Esophagus squamous epithelium (tissue), 5 donors: Measurements from ENCODE around the gene UBXN7. TPM values are rescaled to one million over a fixed set of nuclear protein-coding genes. Genes with fewer than 3 reads are reported as not detected.
"Not testable (repeated sequence)": the region's sequence is repeated elsewhere in the genome, so short reads cannot be mapped to it uniquely, and the experiment has no call there.

Source experiments
- DNase-seq: peaks from one replicate; lab custom pipeline; 2025; lab: John Stamatoyannopoulos, UW
- H3K27ac ChIP-seq, 4 donors: fragments of 200-600 bp; sonication (generic); one replicate each; pipeline ENCODE4 v1.5.1; 2016 to 2019; ENCODE audit warnings: mild to moderate bottlenecking in 1 of 4
- H3K27me3 ChIP-seq, 4 donors: fragments of 200-600 bp; sonication (generic); 1 replicate in 3 of 4; 2 replicates in 1 of 4; pipeline versions ENCODE4 v1.5.1 to v1.6.0; 2017 to 2021; ENCODE audit warnings: antibody characterized with exemption in 1 of 4
- H3K36me3 ChIP-seq, 3 donors: fragments of 200-600 bp; sonication (generic); one replicate each; pipeline ENCODE4 v1.5.1; 2016 to 2019
- H3K4me1 ChIP-seq, 3 donors: fragments of 200-600 bp; sonication (generic); one replicate each; pipeline ENCODE4 v1.5.1; 2017 to 2019
- H3K4me3 ChIP-seq, 4 donors: fragments of 200-600 bp; sonication (generic); 1 replicate in 3 of 4; 2 replicates in 1 of 4; pipeline ENCODE4 v1.5.1; 2016 to 2019; ENCODE audit warnings: mild to moderate bottlenecking in 2 of 4, moderate library complexity in 1 of 4
- H3K9me3 ChIP-seq, 3 donors: fragments of 200-600 bp; sonication (generic); one replicate each; pipeline ENCODE4 v1.5.1; 2016 to 2019
- POLR2A ChIP-seq, 4 donors: fragments of 450-650 bp; IDR thresholded peaks; one replicate each; pipeline ENCODE4 v1.6.1; 2017; ENCODE audit warnings: antibody characterized with exemption in 4 of 4, mild to moderate bottlenecking in 4 of 4, moderate library complexity in 3 of 4
- WGBS, 2 donors: methylation state at CpG; one replicate each; pipeline ENCODE4 v1.1.5; 2018; 5-methylcytosine and 5-hydroxymethylcytosine counted together
- intact Hi-C: fragments of 100-400 bp; cut with DNase I; formaldehyde crosslinking; loops from one replicate; pipeline ENCODE4 v1.15.0; 2022
- total RNA-seq, 4 donors: library from RNA; depleted of rRNA; stranded (reverse); fragments of >200 nt; gene quantifications; one replicate each; pipeline ENCODE4 v1.1.0, GENCODE V29; 2016
- TF ChIP-seq, protein P1 (sequence below), 6 experiments: fragments of 450-650 bp in 4 of 6; fragments of 200-600 bp in 2 of 6; sonication (generic) in 2 of 6; IDR thresholded peaks; one replicate each; pipeline ENCODE4 v1.5.1; 2016 to 2019; ENCODE audit warnings: antibody characterized with exemption in 6 of 6, mild to moderate bottlenecking in 4 of 6, moderate library complexity in 4 of 6
- donor health status: DM: yes; HTN: yes; CAD: no.

Gene UBXN7
- total RNA-seq, 4 donors from 2014 or later = 10.7 to 18.7 (median 14.1) TPM

- H3K4me3 ChIP-seq, intact Hi-C loops, H3K27ac ChIP-seq, H3K4me1 ChIP-seq, DNase-seq, H3K9me3 ChIP-seq, H3K27me3 ChIP-seq: not testable (repeated sequence)
- peaks cover 3 to 62% (median 5%) of the 10 kb centered on the region in 3 donors for H3K36me3 ChIP-seq
- no CpG with 5 or more reads among the region's 25 CpGs for WGBS, 2 donors
These were observed 46.8 kb downstream of the UBXN7 start for GRCh38 chr3:196385446-196385845.

DNA sequence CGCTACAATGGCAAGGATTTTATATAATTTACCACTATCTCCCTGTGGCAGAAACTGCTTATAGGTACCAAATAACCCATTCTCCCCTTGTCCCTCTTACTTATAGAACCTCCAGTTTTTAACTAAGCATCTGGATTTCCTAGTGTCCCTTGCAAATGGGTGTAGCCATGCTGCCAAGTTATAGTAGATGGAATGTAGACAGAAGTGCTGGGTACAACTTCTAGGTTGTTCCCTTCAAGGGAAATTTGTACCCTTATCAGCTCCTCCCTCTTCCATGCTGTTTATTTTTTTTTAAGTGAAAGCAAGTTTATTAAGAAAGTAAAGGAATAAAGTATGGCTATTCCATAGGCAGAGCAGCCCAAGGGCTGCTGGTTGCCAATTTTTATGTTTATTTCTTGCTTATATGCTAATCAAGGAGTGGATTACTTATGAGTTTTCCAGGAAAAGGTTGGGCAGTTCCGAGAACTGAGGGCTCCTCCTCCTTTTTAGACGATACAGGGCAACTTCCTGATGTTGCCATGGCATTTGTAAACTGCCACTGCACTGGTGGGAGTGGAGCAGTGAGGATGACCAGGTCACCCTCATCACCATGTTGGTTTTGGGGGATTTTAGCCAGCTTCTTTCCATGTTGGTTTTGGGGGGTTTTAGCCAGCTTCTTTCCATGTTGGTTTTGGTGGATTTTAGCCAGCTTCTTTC, 53.9 kb downstream of the UBXN7 start:
- no peaks in the 10 kb centered on the region for H3K9me3 ChIP-seq

DNA sequence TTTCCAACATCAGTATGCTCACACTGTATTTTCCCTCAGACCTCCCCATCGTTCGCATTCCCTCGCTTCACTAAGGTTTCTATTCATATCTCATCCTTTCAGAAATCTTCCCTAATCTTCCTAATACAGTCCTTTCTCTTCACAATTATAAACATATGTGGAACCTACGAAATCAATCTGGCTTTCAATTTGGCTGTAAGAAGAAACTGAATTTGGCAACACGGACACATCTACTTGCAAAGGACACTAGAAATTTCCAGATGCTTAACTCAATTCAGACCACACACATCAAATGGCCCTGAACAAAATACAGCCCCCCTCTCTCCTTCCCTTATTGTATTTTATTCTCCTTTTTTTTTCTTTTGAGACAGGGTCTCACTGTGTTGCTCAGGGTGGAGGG, 54.9 kb downstream of the UBXN7 start:
- H3K27me3 ChIP-seq = no peaks in the 10 kb centered on the region
- H3K9me3 ChIP-seq = no peaks in the 10 kb centered on the region
- peaks cover 0 to 41% (median 0%) of the 10 kb centered on the region in 3 donors for H3K36me3 ChIP-seq
- TF ChIP-seq, protein P1, sequence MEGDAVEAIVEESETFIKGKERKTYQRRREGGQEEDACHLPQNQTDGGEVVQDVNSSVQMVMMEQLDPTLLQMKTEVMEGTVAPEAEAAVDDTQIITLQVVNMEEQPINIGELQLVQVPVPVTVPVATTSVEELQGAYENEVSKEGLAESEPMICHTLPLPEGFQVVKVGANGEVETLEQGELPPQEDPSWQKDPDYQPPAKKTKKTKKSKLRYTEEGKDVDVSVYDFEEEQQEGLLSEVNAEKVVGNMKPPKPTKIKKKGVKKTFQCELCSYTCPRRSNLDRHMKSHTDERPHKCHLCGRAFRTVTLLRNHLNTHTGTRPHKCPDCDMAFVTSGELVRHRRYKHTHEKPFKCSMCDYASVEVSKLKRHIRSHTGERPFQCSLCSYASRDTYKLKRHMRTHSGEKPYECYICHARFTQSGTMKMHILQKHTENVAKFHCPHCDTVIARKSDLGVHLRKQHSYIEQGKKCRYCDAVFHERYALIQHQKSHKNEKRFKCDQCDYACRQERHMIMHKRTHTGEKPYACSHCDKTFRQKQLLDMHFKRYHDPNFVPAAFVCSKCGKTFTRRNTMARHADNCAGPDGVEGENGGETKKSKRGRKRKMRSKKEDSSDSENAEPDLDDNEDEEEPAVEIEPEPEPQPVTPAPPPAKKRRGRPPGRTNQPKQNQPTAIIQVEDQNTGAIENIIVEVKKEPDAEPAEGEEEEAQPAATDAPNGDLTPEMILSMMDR (IDR thresholded peaks at IDR 0.05) = no peak
- TF ChIP-seq POLR2A (IDR thresholded peaks at IDR 0.05) = no peak
- 85% methylated on average over 5 of the region's 5 CpGs for WGBS, 2 donors
- no peak overlapping the region for H3K27ac ChIP-seq
- no peak overlapping the region for H3K4me3 ChIP-seq
- intact Hi-C loops = no loop called here
- H3K4me1 ChIP-seq = no peaks in the 10 kb centered on the region
- DNase-seq = no peak

More for the DNA sequence above, 53.9 kb downstream of the UBXN7 start:
- Histone ChIP-seq H3K36me3 (peaks cover 0 to 35% (median 0%) of the 10 kb centered on the region in 3 donors), H3K4me1 (no peaks in the 10 kb centered on the region), H3K4me3 (no peak overlapping the region), H3K27ac (no peak overlapping the region), H3K27me3 (no peaks in the 10 kb centered on the region)
- WGBS, 2 donors = 53 to 55% methylated on average over 3 of the region's 3 CpGs
- no peak for DNase-seq
- intact Hi-C loops = no loop called here
- TF ChIP-seq, protein P1 (IDR thresholded peaks at IDR 0.05) = no peak
- TF ChIP-seq POLR2A (IDR thresholded peaks at IDR 0.05) = no peak

- H3K9me3 ChIP-seq = no peaks in the 10 kb centered on the region
- no peak for TF ChIP-seq POLR2A (IDR thresholded peaks at IDR 0.05)
- TF ChIP-seq, protein P1 (IDR thresholded peaks at IDR 0.05) = no peak
- H3K36me3 ChIP-seq = peaks cover 4 to 82% (median 5%) of the 10 kb centered on the region in 3 donors
- no peak overlapping the region for H3K27ac ChIP-seq
- WGBS, 2 donors = 78 to 82% methylated on average over 4 of the region's 4 CpGs
- no peaks in the 10 kb centered on the region for H3K27me3 ChIP-seq
- H3K4me1 ChIP-seq = no peaks in the 10 kb centered on the region
- no peak overlapping the region for H3K4me3 ChIP-seq
- no peak for DNase-seq
- intact Hi-C loops = no loop called here
These were observed 66.5 kb downstream of the UBXN7 start for GRCh38 chr3:196365736-196366135.

- H3K9me3 ChIP-seq = no peaks in the 10 kb centered on the region
- DNase-seq = no peak
- no peak overlapping the region for H3K27ac ChIP-seq
- no peak for TF ChIP-seq POLR2A (IDR thresholded peaks at IDR 0.05)
- TF ChIP-seq, protein P1 (IDR thresholded peaks at IDR 0.05) = no peak
- H3K36me3 ChIP-seq = peaks cover 0 to 82% (median 12%) of the 10 kb centered on the region in 3 donors
- no peaks in the 10 kb centered on the region for H3K4me1 ChIP-seq
- H3K27me3 ChIP-seq = no peaks in the 10 kb centered on the region
- 79 to 84% methylated on average over 7 of the region's 7 CpGs for WGBS, 2 donors
- H3K4me3 ChIP-seq = no peak overlapping the region
- intact Hi-C loops = no loop called here
These were observed 71.6 kb downstream of the UBXN7 start for GRCh38 chr3:196360586-196360985.

- H3K4me1 ChIP-seq, intact Hi-C loops, DNase-seq, H3K4me3 ChIP-seq, H3K27ac ChIP-seq, H3K9me3 ChIP-seq, H3K27me3 ChIP-seq: not testable (repeated sequence)
- H3K36me3 ChIP-seq = peaks cover 0 to 100% (median 17%) of the 10 kb centered on the region in 3 donors
- 100% methylated on average over 4 of the region's 4 CpGs for WGBS, 2 donors
These were observed 73.7 kb downstream of the UBXN7 start for GRCh38 chr3:196358540-196358939.
